RWPE2 (cell line): ENCODE results near the gene FAM219A.

Experiments used
- ATAC-seq: fragments of 200-7000 bp; cut with Tn5 transposase; 3 replicates; pipeline ENCODE4 v1.9.1; 2021; ENCODE audit warnings: low read depth
- DNase-seq: peaks from one replicate; pipeline ENCODE4 v3.0.0-alpha.2; 2020; ENCODE audit warnings: low spot score
- H3K27ac ChIP-seq: fragments of 450-650 bp; 2 replicates; pipeline ENCODE4 v1.5.1; 2017; ENCODE audit warnings: mild to moderate bottlenecking; ENCODE audit not compliant: poor library complexity, severe bottlenecking
- H3K27me3 ChIP-seq: fragments of 250-450 bp; sonication (Bioruptor Pico); 2 replicates; pipeline ENCODE4 v1.5.1; 2021; ENCODE audit warnings: mild to moderate bottlenecking, moderate library complexity; ENCODE audit not compliant: insufficient read depth, poor library complexity, severe bottlenecking
- H3K36me3 ChIP-seq: fragments of 250-450 bp; sonication (Bioruptor Pico); 2 replicates; pipeline ENCODE4 v1.5.1; 2020; ENCODE audit warnings: low read depth, mild to moderate bottlenecking, moderate library complexity
- H3K4me1 ChIP-seq: fragments of 250-450 bp; sonication (Bioruptor Pico); 2 replicates; pipeline ENCODE4 v1.5.1; 2021; ENCODE audit warnings: mild to moderate bottlenecking, moderate library complexity; ENCODE audit not compliant: insufficient read depth, poor library complexity, severe bottlenecking
- H3K4me3 ChIP-seq: fragments of 250-450 bp; sonication (Bioruptor Pico); 2 replicates; pipeline ENCODE4 v1.5.1; 2021; ENCODE audit warnings: mild to moderate bottlenecking, moderate library complexity; ENCODE audit not compliant: severe bottlenecking
- H3K9me3 ChIP-seq: fragments of 250-450 bp; sonication (Bioruptor Pico); 2 replicates; pipeline ENCODE4 v1.5.1; 2021; ENCODE audit warnings: mild to moderate bottlenecking, moderate library complexity; ENCODE audit not compliant: severe bottlenecking
- TF ChIP-seq, protein P1 (sequence below): fragments of 450-650 bp; IDR thresholded peaks from one replicate; pipeline ENCODE4 v1.5.1; 2017; ENCODE audit warnings: mild to moderate bottlenecking, moderate library complexity; ENCODE audit not compliant: poor library complexity, severe bottlenecking

FAM219A gene

DNA sequence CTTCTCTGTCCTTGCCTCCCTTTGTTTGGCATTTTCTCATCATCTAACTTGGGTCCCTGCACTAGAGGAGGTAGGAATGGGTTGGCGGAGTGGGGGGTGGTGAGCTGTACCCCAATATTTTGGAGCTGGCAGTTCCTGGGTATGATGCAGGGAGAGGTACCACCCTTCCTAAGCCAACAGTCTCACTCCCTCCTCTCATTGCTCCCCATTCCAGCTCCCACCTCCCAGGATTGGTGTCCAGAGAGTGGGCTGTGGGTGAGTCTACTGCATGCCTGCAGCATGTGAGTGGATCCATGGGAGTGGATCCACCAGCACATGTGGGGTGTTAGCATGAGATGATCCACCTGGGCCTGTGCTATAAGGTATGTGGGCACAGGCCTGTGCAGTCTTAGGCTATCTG, 59.5 kb downstream of the FAM219A start:
- Histone ChIP-seq H3K9me3 (no peaks in the 10 kb centered on the region), H3K4me3 (no peak overlapping the region), H3K36me3 (peaks cover 7% of the 10 kb centered on the region), H3K27ac (no peak overlapping the region), H3K27me3 (no peaks in the 10 kb centered on the region), H3K4me1 (no peaks in the 10 kb centered on the region)
- TF ChIP-seq, protein P1, sequence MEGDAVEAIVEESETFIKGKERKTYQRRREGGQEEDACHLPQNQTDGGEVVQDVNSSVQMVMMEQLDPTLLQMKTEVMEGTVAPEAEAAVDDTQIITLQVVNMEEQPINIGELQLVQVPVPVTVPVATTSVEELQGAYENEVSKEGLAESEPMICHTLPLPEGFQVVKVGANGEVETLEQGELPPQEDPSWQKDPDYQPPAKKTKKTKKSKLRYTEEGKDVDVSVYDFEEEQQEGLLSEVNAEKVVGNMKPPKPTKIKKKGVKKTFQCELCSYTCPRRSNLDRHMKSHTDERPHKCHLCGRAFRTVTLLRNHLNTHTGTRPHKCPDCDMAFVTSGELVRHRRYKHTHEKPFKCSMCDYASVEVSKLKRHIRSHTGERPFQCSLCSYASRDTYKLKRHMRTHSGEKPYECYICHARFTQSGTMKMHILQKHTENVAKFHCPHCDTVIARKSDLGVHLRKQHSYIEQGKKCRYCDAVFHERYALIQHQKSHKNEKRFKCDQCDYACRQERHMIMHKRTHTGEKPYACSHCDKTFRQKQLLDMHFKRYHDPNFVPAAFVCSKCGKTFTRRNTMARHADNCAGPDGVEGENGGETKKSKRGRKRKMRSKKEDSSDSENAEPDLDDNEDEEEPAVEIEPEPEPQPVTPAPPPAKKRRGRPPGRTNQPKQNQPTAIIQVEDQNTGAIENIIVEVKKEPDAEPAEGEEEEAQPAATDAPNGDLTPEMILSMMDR = no peak
- DNase-seq (no peak), ATAC-seq (no peak)

- Histone ChIP-seq H3K27me3 (peaks cover 5% of the 10 kb centered on the region), H3K36me3 (no peaks in the 10 kb centered on the region), H3K9me3 (no peaks in the 10 kb centered on the region), H3K4me1 (no peaks in the 10 kb centered on the region), H3K4me3 (no peak overlapping the region), H3K27ac (no peak overlapping the region)
- TF ChIP-seq, protein P1 = no peak
- DNase-seq (no peak), ATAC-seq (no peak)
Measured at GRCh38 chr9:34396276-34397214, 61.8 kb downstream of the FAM219A start.

GRCh38 chr9:34392511-34392910, 65.9 kb downstream of the FAM219A start:
- Histone ChIP-seq H3K9me3 (no peaks in the 10 kb centered on the region), H3K27ac (no peak overlapping the region), H3K4me1 (no peaks in the 10 kb centered on the region), H3K36me3 (no peaks in the 10 kb centered on the region), H3K4me3 (no peak overlapping the region), H3K27me3 (peaks cover 5% of the 10 kb centered on the region)
- DNase-seq = no peak
- TF ChIP-seq, protein P1 = no peak
- no peak for ATAC-seq

DNA sequence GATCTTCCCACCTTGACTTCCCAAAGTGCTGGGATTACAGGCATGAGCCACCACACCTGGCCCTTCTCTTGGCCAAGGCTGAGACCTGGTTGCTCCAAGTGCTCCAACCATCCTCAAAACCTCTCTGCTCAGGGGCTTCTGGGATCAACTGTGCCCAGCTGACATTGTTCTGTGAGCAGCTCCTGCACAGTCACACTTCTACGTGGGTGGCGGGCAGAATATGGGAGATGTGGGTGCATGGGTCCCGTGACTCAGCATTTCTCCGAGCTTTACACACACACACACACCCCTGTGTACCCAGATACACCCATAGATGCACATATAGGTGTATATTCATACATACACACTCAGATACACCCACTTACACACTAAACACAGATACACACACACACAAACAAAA, 71.1 kb downstream of the FAM219A start:
- H3K36me3 ChIP-seq = no peaks in the 10 kb centered on the region
- no peaks in the 10 kb centered on the region for H3K4me1 ChIP-seq
- TF ChIP-seq, protein P1 = no peak
- no peak for ATAC-seq
- no peak overlapping the region for H3K4me3 ChIP-seq
- peaks cover 5% of the 10 kb centered on the region for H3K27me3 ChIP-seq
- no peaks in the 10 kb centered on the region for H3K9me3 ChIP-seq
- no peak for DNase-seq
- H3K27ac ChIP-seq = no peak overlapping the region

DNA sequence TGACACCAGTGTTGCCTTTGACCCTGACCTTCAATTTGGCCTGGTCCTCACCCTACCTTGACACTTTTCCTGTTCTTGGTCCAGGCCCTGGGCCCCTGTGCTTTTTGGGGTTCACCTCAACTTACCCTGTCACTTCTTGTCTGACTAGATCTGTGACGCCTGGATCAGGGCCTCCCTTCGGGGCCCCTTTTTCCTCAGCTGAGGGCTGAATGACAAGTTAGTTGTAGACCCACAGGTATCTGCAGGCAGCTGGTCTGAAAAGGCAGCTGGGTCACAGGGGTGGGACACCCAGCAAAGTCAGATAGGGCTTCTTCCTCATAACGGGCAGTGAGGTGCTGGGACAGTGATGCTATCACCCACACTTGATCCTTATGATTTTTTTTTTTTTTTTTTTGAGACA, 71.7 kb downstream of the FAM219A start:
- H3K36me3 ChIP-seq = no peaks in the 10 kb centered on the region
- no peak for DNase-seq
- ATAC-seq = no peak

More for the DNA sequence above, 71.7 kb downstream of the FAM219A start:
- Histone ChIP-seq H3K9me3 (no peaks in the 10 kb centered on the region), H3K4me1 (no peaks in the 10 kb centered on the region), H3K27ac (no peak overlapping the region), H3K4me3 (no peak overlapping the region), H3K27me3 (peaks cover under 1% of the 10 kb centered on the region)
- TF ChIP-seq, protein P1 = no peak
